A549 (cell line): ENCODE data around the gene FAM221B. TPM values are rescaled to one million over a fixed set of nuclear protein-coding genes. Genes with fewer than 3 reads are reported as not detected.

ENCODE experiments used
- ATAC-seq, 2 experiments: fragments of 200-7000 bp in 1 of 2; fragments of >200 bp in 1 of 2; cut with Nextera tagmentation in 1 of 2; cut with Tn5 transposase in 1 of 2; 3 replicates each; pipeline versions ENCODE4 v1.8.0 to v1.9.1; 2018 to 2020; ENCODE audit warnings: mild to moderate bottlenecking in 1 of 2, moderate library complexity in 1 of 2
- CTCF ChIA-PET: fragments of 300-600 bp; sonication (Branson Sonifier 250); formaldehyde crosslinking; extraction: SDS; loops from one replicate; lab custom pipeline; 2021; ENCODE audit warnings: antibody characterized with exemption, inconsistent platforms; lab: Yijun Ruan, JAX
- POLR2A ChIA-PET: fragments of 350-600 bp; formaldehyde crosslinking; extraction: SDS; loops from one replicate; lab custom pipeline; 2021; ENCODE audit warnings: antibody characterized with exemption, inconsistent platforms; lab: Yijun Ruan, JAX
- DNase-seq, 2 experiments: peaks; one replicate each; pipeline versions ENCODE4 v3.0.0 to v3.0.0-alpha.2; 2011 to 2016; ENCODE audit warnings: low read depth in 1 of 2, low spot score in 1 of 2
- FAIRE-seq: peaks from 2 replicates; lab custom pipeline; 2011; peaks lifted over from hg19 to GRCh38; lab: Jason Lieb, UNC
- H3K27ac ChIP-seq, 2 experiments: fragments of >200 bp; sonication (Bioruptor Twin); formaldehyde crosslinking; 3 replicates each; pipeline ENCODE4 v1.5.1; 2016 to 2017
- H3K4me1 ChIP-seq: fragments of >200 bp; sonication (Bioruptor Twin); formaldehyde crosslinking; 3 replicates; pipeline ENCODE4 v1.6.1; 2016
- H3K4me2 ChIP-seq: fragments of >200 bp; sonication (Bioruptor Twin); formaldehyde crosslinking; 3 replicates; pipeline ENCODE4 v1.6.1; 2016
- H3K4me3 ChIP-seq: fragments of >200 bp; sonication (Bioruptor Twin); formaldehyde crosslinking; 3 replicates; pipeline ENCODE4 v1.5.1; 2016
- H3K9me3 ChIP-seq: fragments of >200 bp; sonication (Bioruptor Twin); formaldehyde crosslinking; 3 replicates; pipeline ENCODE4 v1.6.1; 2016
- CBX2 ChIP-seq: fragments of 200-600 bp; sonication (generic); IDR thresholded peaks from 2 replicates; pipeline ENCODE4 v1.6.1; 2016; ENCODE audit warnings: low read depth, mild to moderate bottlenecking, borderline replicate concordance
- CEBPB ChIP-seq, 2 experiments: fragments of >200 bp in 1 of 2; sonication (Bioruptor Twin) in 1 of 2; formaldehyde crosslinking in 1 of 2; IDR thresholded peaks; 2 replicates each; pipeline ENCODE4 v1.6.1; 2012 to 2016
- CHD4 ChIP-seq: fragments of 200-600 bp; sonication (generic); IDR thresholded peaks from 2 replicates; pipeline ENCODE4 v1.6.1; 2016; ENCODE audit warnings: antibody characterized with exemption, mild to moderate bottlenecking, borderline replicate concordance
- EP300 ChIP-seq, 2 experiments: fragments of >200 bp; sonication (Bioruptor Twin); formaldehyde crosslinking; IDR thresholded peaks; 2 replicates in 1 of 2; 3 replicates in 1 of 2; pipeline ENCODE4 v1.6.1; 2016 to 2017
- FOXS1 ChIP-seq: fragments of 250-450 bp; sonication (Bioruptor Pico); IDR thresholded peaks from 2 replicates; pipeline ENCODE4 v1.5.0; 2020; ENCODE audit warnings: mild to moderate bottlenecking, moderate library complexity
- NFE2L2 ChIP-seq: fragments of 150-350 bp; conservative IDR thresholded peaks from 2 replicates; pipeline ENCODE4 v1.6.1; 2014; ENCODE audit warnings: low read length
- NPAS2 ChIP-seq: fragments of 250-450 bp; sonication (Bioruptor Pico); IDR thresholded peaks from 2 replicates; pipeline ENCODE4 v1.8.0; 2022; ENCODE audit warnings: mild to moderate bottlenecking, moderate library complexity, borderline replicate concordance
- POLR2A ChIP-seq: IDR thresholded peaks from 2 replicates; pipeline ENCODE4 v1.6.1; 2012; ENCODE audit warnings: mild to moderate bottlenecking, low read length
- POLR2AphosphoS2 ChIP-seq: conservative IDR thresholded peaks from 2 replicates; pipeline ENCODE4 v1.6.1; 2012; ENCODE audit warnings: low read length, improper control_type of control experiment, inconsistent platforms
- RAD21 ChIP-seq, 2 experiments: fragments of >200 bp in 1 of 2; sonication (Bioruptor Twin) in 1 of 2; formaldehyde crosslinking in 1 of 2; IDR thresholded peaks in 1 of 2; conservative IDR thresholded peaks in 1 of 2; 2 replicates in 1 of 2; 3 replicates in 1 of 2; pipeline ENCODE4 v1.6.1; 2012 to 2018; ENCODE audit warnings: inconsistent platforms in 1 of 2
- SMC3 ChIP-seq: fragments of >200 bp; sonication (Bioruptor Twin); formaldehyde crosslinking; IDR thresholded peaks from 3 replicates; pipeline ENCODE4 v1.6.1; 2018; ENCODE audit warnings: inconsistent platforms
- TP53 ChIP-seq: fragments of 250-450 bp; sonication (Bioruptor Pico); IDR thresholded peaks from 2 replicates; pipeline ENCODE4 v1.5.0; 2021; ENCODE audit warnings: mild to moderate bottlenecking, moderate library complexity
- ZNF302 ChIP-seq: fragments of 250-450 bp; sonication (Bioruptor Pico); IDR thresholded peaks from 2 replicates; pipeline ENCODE4 v1.9.0; 2021; ENCODE audit warnings: inconsistent platforms, mild to moderate bottlenecking, moderate library complexity
- WGBS: methylation state at CpG from one replicate; pipeline ENCODE4 v1.1.6; 2017; ENCODE audit errors: missing lambda C conversion rate; 5-methylcytosine and 5-hydroxymethylcytosine counted together
- polyA minus RNA-seq: library from RNA; depleted of rRNA, polyadenylated mRNA; stranded (reverse); fragments of >200 nt; gene quantifications from 2 replicates; pipeline ENCODE4 v1.2.3, GENCODE V29; 2011; rRNA and poly(A)+ RNA removed
- polyA plus RNA-seq, 4 experiments: library from polyadenylated mRNA; depleted of rRNA in 3 of 4; stranded (reverse); fragments of >200 nt; fragmentation: RNase III in 1 of 4; extraction: RNeasy Plus Mini Kit Qiagen cat#74134 plus additional on column Dnase treatment in 1 of 4; gene quantifications; 2 replicates in 3 of 4; 3 replicates in 1 of 4; pipeline ENCODE4 v1.2.3, GENCODE V29; 2011 to 2017
- TF ChIP-seq, protein P1 (sequence below): fragments of 250-450 bp; sonication (Bioruptor Pico); IDR thresholded peaks from 2 replicates; pipeline ENCODE4 v1.5.0; 2020; ENCODE audit warnings: low read depth, mild to moderate bottlenecking, moderate library complexity
- TF ChIP-seq, protein P2 (sequence below): fragments of 250-450 bp; sonication (Bioruptor Pico); IDR thresholded peaks from 2 replicates; pipeline ENCODE4 v1.5.0; 2021; ENCODE audit warnings: mild to moderate bottlenecking, moderate library complexity, borderline replicate concordance

FAM221B gene, protein sequence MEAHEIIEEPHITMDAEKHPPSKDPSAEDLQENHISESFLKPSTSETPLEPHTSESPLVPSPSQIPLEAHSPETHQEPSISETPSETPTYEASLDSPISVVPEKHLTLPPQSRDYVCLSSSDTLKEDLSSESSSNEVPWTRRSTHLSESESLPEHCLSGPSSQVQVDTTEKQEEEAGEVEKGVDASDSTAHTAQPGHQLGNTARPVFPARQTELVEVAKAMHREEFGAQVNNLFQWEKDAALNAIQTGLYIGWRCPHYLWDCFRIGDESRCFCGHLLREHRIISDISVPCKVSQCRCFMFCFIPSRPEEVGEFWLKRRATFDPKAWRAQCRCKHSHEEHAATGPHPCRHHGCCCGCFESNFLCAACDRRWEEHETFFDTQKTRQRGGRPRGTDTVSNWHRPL
- polyA plus RNA-seq (2011; rRNA removed) = not detected in 2 replicates
- not detected in 2 replicates for polyA plus RNA-seq (2012; cell fraction: cytosol; rRNA removed)
- not detected in 2 replicates for polyA plus RNA-seq (2012; cell fraction: nucleus; rRNA removed)
- not detected in 3 replicates for polyA plus RNA-seq (2017; fragmentation: RNase III; extraction: RNeasy Plus Mini Kit Qiagen cat#74134 plus additional on column Dnase treatment)
- polyA minus RNA-seq = not detected in 2 replicates

DNA sequence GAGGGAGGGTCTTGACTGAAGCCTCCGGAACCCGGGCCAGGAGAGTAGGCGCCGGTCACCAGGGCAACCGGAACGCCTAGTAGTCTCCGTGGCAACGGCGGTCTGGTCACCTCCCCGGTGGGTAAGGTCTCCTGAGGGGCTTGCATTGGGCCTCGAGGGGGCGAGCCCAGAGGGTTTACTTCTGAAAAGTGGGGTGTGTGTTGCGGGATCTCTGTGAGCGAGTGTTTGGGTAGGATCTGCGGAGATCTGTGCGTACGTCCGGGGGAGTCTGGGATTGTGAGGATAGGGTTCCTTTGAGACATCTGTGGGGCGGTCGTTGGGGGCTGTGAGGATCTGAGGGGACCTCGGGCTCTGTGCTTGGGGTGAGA lies at the start of gene FAM221B:
TSS of gene FAM221B (minus strand) at position 17 of the 368 bp plus-strand sequence. CDS start 2,571 bp downstream, outside the sequence.
- Histone ChIP-seq H3K27ac (peak within 1 kb of the TSS; percentile 84 to 91), H3K9me3 (no peaks in the 10 kb centered on the region), H3K4me2 (peak within 1 kb of the TSS; percentile 96), H3K4me1 (peaks cover 4% of the 10 kb centered on the region; the same call in 2 of the 3 replicates), H3K4me3 (peak within 1 kb of the TSS; percentile 80)
- DNase-seq = no peak
- no peak for FAIRE-seq
- ChIA-PET CTCF (interaction anchor here (0.6 to 5.6 kb wide), 9 partner anchors 10 to 117 kb away, joined by 3 to 59 read pairs (median 3); partner anchors contain the start of genes HINT2, SPAAR and SPAG8), POLR2A (interaction anchor here (1.5 kb wide), 1 partner anchor 14 kb away, joined by 4 read pairs; the partner anchor contains the start of gene HINT2)
- 0% methylated on average over 11 of the region's 21 CpGs for WGBS
- peak; percentile 36 to 42; a peak in 4 of 6 replicates for ATAC-seq
- TF ChIP-seq, protein P1, sequence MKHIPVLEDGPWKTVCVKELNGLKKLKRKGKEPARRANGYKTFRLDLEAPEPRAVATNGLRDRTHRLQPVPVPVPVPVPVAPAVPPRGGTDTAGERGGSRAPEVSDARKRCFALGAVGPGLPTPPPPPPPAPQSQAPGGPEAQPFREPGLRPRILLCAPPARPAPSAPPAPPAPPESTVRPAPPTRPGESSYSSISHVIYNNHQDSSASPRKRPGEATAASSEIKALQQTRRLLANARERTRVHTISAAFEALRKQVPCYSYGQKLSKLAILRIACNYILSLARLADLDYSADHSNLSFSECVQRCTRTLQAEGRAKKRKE = no peak
- TF ChIP-seq NFE2L2 = 0 out of 2 replicates have a peak, but pooled peaks have one; percentile 1
- no peak for TF ChIP-seq ZNF302
- TF ChIP-seq, all 56 proteins: peak for 1

DNA sequence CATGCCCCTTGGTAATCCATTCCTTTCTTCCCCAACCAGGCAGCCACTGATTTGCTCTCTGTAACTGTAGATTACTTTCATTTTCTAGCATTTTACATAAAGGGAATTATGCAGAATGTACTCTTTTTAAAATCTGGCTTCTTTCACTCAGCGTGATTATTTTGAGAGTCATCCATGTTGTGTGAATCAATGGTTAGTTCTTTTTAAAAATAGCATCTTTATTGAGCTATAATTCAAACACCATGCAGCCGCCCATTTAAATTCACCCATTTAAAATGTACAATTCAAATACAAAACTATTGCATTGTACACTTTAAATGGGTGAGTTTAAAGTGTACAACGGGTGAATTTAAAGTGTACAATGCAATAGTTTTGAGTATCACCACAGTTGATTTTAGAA lies 44.0 kb upstream of the FAM221B start:
- ChIA-PET CTCF (interaction anchor here (0.6 to 3.9 kb wide), 3 partner anchors 10 to 1527 kb away, joined by 6 to 12 read pairs (median 11); no protein-coding TSS in a partner anchor), POLR2A (no interaction called here)
- Histone ChIP-seq H3K4me1 (peaks cover 2% of the 10 kb centered on the region; the same call in 1 of the 3 replicates), H3K9me3 (peaks cover 23% of the 10 kb centered on the region), H3K4me2 (no peak overlapping the region), H3K27ac (no peak overlapping the region), H3K4me3 (no peak overlapping the region)
- no peak for DNase-seq
- 24% methylated on average over 3 of the region's 3 CpGs for WGBS
- ATAC-seq = no peak
- no peak for FAIRE-seq
- TF ChIP-seq CHD4 (no peak), SMC3 (no peak), NPAS2 (no peak), POLR2AphosphoS2 (no peak), POLR2A (no peak)
- TF ChIP-seq, protein P2, sequence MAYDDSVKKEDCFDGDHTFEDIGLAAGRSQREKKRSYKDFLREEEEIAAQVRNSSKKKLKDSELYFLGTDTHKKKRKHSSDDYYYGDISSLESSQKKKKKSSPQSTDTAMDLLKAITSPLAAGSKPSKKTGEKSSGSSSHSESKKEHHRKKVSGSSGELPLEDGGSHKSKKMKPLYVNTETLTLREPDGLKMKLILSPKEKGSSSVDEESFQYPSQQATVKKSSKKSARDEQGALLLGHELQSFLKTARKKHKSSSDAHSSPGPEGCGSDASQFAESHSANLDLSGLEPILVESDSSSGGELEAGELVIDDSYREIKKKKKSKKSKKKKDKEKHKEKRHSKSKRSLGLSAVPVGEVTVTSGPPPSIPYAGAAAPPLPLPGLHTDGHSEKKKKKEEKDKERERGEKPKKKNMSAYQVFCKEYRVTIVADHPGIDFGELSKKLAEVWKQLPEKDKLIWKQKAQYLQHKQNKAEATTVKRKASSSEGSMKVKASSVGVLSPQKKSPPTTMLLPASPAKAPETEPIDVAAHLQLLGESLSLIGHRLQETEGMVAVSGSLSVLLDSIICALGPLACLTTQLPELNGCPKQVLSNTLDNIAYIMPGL = no peak

DNA sequence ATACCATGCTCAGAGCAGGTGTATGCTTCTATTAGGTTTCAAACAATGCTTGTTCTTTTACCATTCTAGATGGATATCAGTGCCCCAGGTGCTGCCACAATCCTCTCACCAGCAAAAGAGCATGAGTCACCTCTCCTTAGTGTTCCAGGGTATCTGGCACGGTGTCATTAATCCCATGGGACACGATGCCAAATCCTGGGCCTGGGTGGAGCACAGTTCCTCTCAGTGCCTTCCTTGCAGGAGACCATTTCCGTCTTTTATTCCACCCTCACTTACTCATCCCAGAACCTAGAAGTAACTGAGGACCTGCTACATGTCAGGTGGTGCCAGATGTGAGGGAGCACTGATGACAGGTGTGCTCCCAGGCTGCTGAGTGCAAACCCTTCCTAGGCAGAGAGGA lies 43.0 kb upstream of the FAM221B start:
- POLR2A ChIA-PET = no interaction called here
- TF ChIP-seq RAD21 (conservative IDR thresholded peaks at IDR 0.05 in 1 of 2, IDR thresholded peaks at IDR 0.05 in 1 of 2) = no peak
- TF ChIP-seq CEBPB (IDR thresholded peaks at IDR 0.05) = no peak
- TF ChIP-seq TP53 (CRISPR knock-in tag) = no peak
- TF ChIP-seq CBX2 = no peak
- no peak for TF ChIP-seq EP300 (IDR thresholded peaks at IDR 0.05)
- TF ChIP-seq FOXS1 (CRISPR knock-in tag) = no peak
- Histone ChIP-seq H3K4me3 (no peak overlapping the region), H3K9me3 (peaks cover 14% of the 10 kb centered on the region), H3K4me2 (no peak overlapping the region), H3K27ac (no peak overlapping the region), H3K4me1 (peaks cover 2% of the 10 kb centered on the region; the same call in 1 of the 3 replicates)
- 35% methylated on average over 3 of the region's 3 CpGs for WGBS
- ATAC-seq (0 out of 6 replicates have a peak, but pooled peaks of 1 of the 2 experiments have one; percentile 35), FAIRE-seq (no peak), DNase-seq (no peak)
- CTCF ChIA-PET = interaction anchor here (0.8 to 4.5 kb wide), 3 partner anchors 11 to 81 kb away, joined by 3 to 25 read pairs (median 12); no protein-coding TSS in a partner anchor
